Panc1 (cell line): ENCODE data around the gene KCNV2. TPM values are rescaled to one million over a fixed set of nuclear protein-coding genes. Genes with fewer than 3 reads are reported as not detected.

ENCODE experiments used
- ATAC-seq: fragments of 200-7000 bp; cut with Tn5 transposase; 2 replicates; pipeline ENCODE4 v1.9.1; 2020; ENCODE audit warnings: mild to moderate bottlenecking, moderate library complexity
- BruUV-seq: library from RNA; stranded (reverse); fragments of 400-500 nt; replicated peaks from 2 replicates; lab custom pipeline; 2021; lab: Mats Ljungman, UMichigan
- CTCF ChIA-PET: fragments of 300-600 bp; sonication (Branson Sonifier 250); formaldehyde crosslinking; loops from one replicate; lab custom pipeline; 2022; ENCODE audit warnings: antibody characterized with exemption; lab: Charles Lee
- POLR2A ChIA-PET: fragments of 300-600 bp; sonication (Branson Sonifier 250); formaldehyde crosslinking; loops from one replicate; lab custom pipeline; 2022; ENCODE audit warnings: antibody characterized with exemption; lab: Charles Lee
- DNase-seq: peaks from one replicate; pipeline ENCODE4 v3.0.0-alpha.2; 2010; ENCODE audit warnings: low read depth, low spot score
- H3K27ac ChIP-seq: 2 replicates; pipeline ENCODE4 v1.5.1; 2011; ENCODE audit warnings: mild to moderate bottlenecking, low read length, inconsistent platforms
- H3K27me3 ChIP-seq: fragments of 200-500 bp; sonication (Bioruptor generic); 2 replicates; pipeline ENCODE4 v1.6.0; 2014; ENCODE audit warnings: low read length, inconsistent platforms; ENCODE audit not compliant: control insufficient read depth, insufficient read depth
- H3K36me3 ChIP-seq: fragments of 200-500 bp; sonication (Bioruptor generic); 2 replicates; pipeline ENCODE4 v1.5.1; 2014; ENCODE audit warnings: inconsistent platforms, mild to moderate bottlenecking, low read length, moderate library complexity; ENCODE audit not compliant: control insufficient read depth, insufficient read depth
- H3K4me1 ChIP-seq: 2 replicates; pipeline ENCODE4 v1.5.1; 2011; ENCODE audit warnings: inconsistent platforms, mild to moderate bottlenecking, low read length, moderate library complexity; ENCODE audit not compliant: control insufficient read depth, insufficient read depth
- H3K4me3 ChIP-seq, 2 experiments: 2 replicates each; pipeline ENCODE4 v1.5.1; 2011 to 2012; ENCODE audit warnings: low read depth in 2 of 2, low read length in 2 of 2, mild to moderate bottlenecking in 2 of 2, inconsistent platforms in 1 of 2, moderate library complexity in 1 of 2
- H3K9me3 ChIP-seq: fragments of 200-500 bp; sonication (Bioruptor generic); 2 replicates; pipeline ENCODE4 v1.5.1; 2014; ENCODE audit warnings: low read depth, mild to moderate bottlenecking, inconsistent platforms, low read length, moderate library complexity; ENCODE audit not compliant: control insufficient read depth, insufficient read depth
- CTCF ChIP-seq: fragments of 450-650 bp; IDR thresholded peaks from 2 replicates; pipeline ENCODE4 v1.5.1; 2017; ENCODE audit warnings: mild to moderate bottlenecking
- POLR2AphosphoS5 ChIP-seq: IDR thresholded peaks from 2 replicates; pipeline ENCODE4 v1.6.1; 2012; ENCODE audit warnings: mild to moderate bottlenecking, low read depth, low read length, moderate library complexity
- REST ChIP-seq, 2 experiments: IDR thresholded peaks; 2 replicates each; pipeline ENCODE4 v1.6.1; 2011 to 2012; ENCODE audit warnings: low read depth in 2 of 2, control low read depth in 1 of 2, low read length in 1 of 2, mild to moderate bottlenecking in 1 of 2, moderate library complexity in 1 of 2; ENCODE audit not compliant: insufficient read depth in 1 of 2
- SIN3A ChIP-seq: IDR thresholded peaks from 2 replicates; pipeline ENCODE4 v1.6.1; 2012; ENCODE audit warnings: low read depth, mild to moderate bottlenecking, low read length, moderate library complexity, borderline replicate concordance; ENCODE audit not compliant: insufficient read depth
- TCF7L2 ChIP-seq: IDR thresholded peaks from 2 replicates; pipeline ENCODE4 v1.6.1; 2011; ENCODE audit warnings: mild to moderate bottlenecking, low read depth, low read length, inconsistent platforms
- in situ Hi-C: cut with HindIII; loops from 2 replicates; pipeline ENCODE4 v1.10.0; 2016; ENCODE audit warnings: low sequenced_read_pairs, low pct_unique_long_range_greater_than_20kb
- intact Hi-C: fragments of 100-400 bp; cut with micrococcal nuclease; formaldehyde crosslinking; loops from one replicate; pipeline ENCODE4 v1.10.0; 2022; ENCODE audit not compliant: unreplicated experiment
- total RNA-seq: library from RNA; stranded (reverse); gene quantifications from one replicate; pipeline ENCODE4 v1.2.1, GENCODE V29; 2021; ENCODE audit not compliant: unreplicated experiment

KCNV2 gene
- total RNA-seq, 1 experiment from 2014 or later, result not detected

GRCh38 chr9:2771087-2771486, 53.8 kb downstream of the KCNV2 start:
- no peak overlapping the region for H3K27ac ChIP-seq
- H3K27me3 ChIP-seq, result no peaks in the 10 kb centered on the region
- no peaks in the 10 kb centered on the region for H3K9me3 ChIP-seq
- TF ChIP-seq TCF7L2 (no peak), SIN3A (no peak), REST (IDR thresholded peaks at IDR 0.05; ENCODE audit: insufficient read depth in 1 of 2, low read depth in 2 of 2, low read length in 1 of 2) (no peak), CTCF (no peak), POLR2AphosphoS5 (no peak)
- no TSS peak for BruUV-seq
- no peak overlapping the region for H3K4me3 ChIP-seq
- POLR2A ChIA-PET, result no interaction called here
- no peaks in the 10 kb centered on the region for H3K36me3 ChIP-seq
- intact Hi-C loops, result no loop called here
- DNase-seq (no peak), ATAC-seq (no peak)
- in situ Hi-C loops, result no loop called here
- no peaks in the 10 kb centered on the region for H3K4me1 ChIP-seq
- CTCF ChIA-PET, result no interaction called here

DNA sequence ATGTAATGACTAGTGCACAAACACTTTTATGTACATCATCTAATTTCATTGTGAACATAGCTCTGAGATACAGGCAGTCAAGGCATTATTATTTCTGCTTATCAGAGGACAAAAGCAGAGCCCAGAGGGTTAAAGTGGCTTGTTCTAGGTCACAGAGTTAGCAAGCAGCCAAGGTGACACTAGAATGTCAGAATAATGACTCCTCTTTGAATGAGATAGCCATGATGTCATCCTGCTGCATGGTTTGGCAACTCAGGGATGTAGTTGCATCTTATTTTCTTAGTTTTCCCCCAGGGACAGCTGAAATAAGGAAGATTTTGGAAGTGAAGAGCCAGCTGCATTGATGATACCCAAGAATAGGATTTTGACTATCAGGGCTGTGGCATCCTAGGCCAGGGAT, 54.4 kb downstream of the KCNV2 start:
- DNase-seq (no peak), ATAC-seq (no peak)
- Histone ChIP-seq H3K27ac (no peak overlapping the region), H3K9me3 (no peaks in the 10 kb centered on the region), H3K36me3 (no peaks in the 10 kb centered on the region), H3K4me1 (no peaks in the 10 kb centered on the region), H3K27me3 (no peaks in the 10 kb centered on the region), H3K4me3 (no peak overlapping the region)
- ChIA-PET POLR2A (no interaction called here), CTCF (no interaction called here)
- no TSS peak for BruUV-seq
- in situ Hi-C loops (no loop called here), intact Hi-C loops (no loop called here)
- TF ChIP-seq CTCF (no peak), POLR2AphosphoS5 (no peak), SIN3A (no peak), TCF7L2 (no peak), REST (IDR thresholded peaks at IDR 0.05; ENCODE audit: insufficient read depth in 1 of 2, low read depth in 2 of 2, low read length in 1 of 2) (no peak)
